Measurements from ENCODE around the gene LEFTY1. TPM values are rescaled to one million over a fixed set of nuclear protein-coding genes. Genes with fewer than 3 reads are reported as not detected.

Gene LEFTY1
- under 0.01 TPM in 1 of 2 replicates, not detected in the other for total RNA-seq

GRCh38 chr1:225888898-225889601 lies at the start of gene LEFTY1:
LEFTY1 (minus strand) TSS chr1:225889146; CDS start chr1:225889066, 80 bp downstream.

GRCh38 chr1:225923692-225924555 lies 35.0 kb upstream of the LEFTY1 start, which contains the start of gene PYCR2:
PYCR2 (minus strand) TSS chr1:225924250; CDS start chr1:225924110, 140 bp downstream.

GRCh38 chr1:225881959-225882693 lies 6.8 kb downstream of the LEFTY1 start, which contains the start of gene TMEM63A:
TMEM63A (minus strand) TSS chr1:225882380; CDS start chr1:225877580, 4,800 bp downstream.

Other genes starting within 250 kb of the LEFTY1 start
- gene ENAH, start 236.0 kb downstream of the LEFTY1 start, total RNA-seq = 23.8 and 43.7 TPM in 2 replicates
- gene SRP9, start 111.3 kb downstream of the LEFTY1 start, total RNA-seq = 129 and 231 TPM in 2 replicates
- 16.0 and 63.3 TPM in 2 replicates for gene EPHX1, start 79.0 kb downstream of the LEFTY1 start, total RNA-seq
- 10.8 and 17.7 TPM in 2 replicates for gene TMEM63A, start 6.8 kb downstream of the LEFTY1 start, total RNA-seq
- gene PYCR2, start 35.1 kb upstream of the LEFTY1 start, total RNA-seq = 33.5 and 53.4 TPM in 2 replicates
- gene LEFTY2, start 52.1 kb upstream of the LEFTY1 start, total RNA-seq = 0.13 TPM in 1 of 2 replicates, not detected in the other
- gene SDE2, start 110.2 kb upstream of the LEFTY1 start, total RNA-seq = 8.3 and 10.5 TPM in 2 replicates
- gene H3-3A, start 173.6 kb upstream of the LEFTY1 start, total RNA-seq = 245 and 363 TPM in 2 replicates